BLaER1 (cell line): ENCODE results near the gene SERPINA3.

Experiments used
- H3K27ac ChIP-seq: shearing (Covaris generic); formaldehyde crosslinking; 2 replicates; pipeline ENCODE4 v1.8.1; 2022
- H3K27me3 ChIP-seq: shearing (Covaris generic); formaldehyde crosslinking; 2 replicates; pipeline ENCODE4 v1.8.1; 2022
- H3K36me3 ChIP-seq: shearing (Covaris generic); formaldehyde crosslinking; 2 replicates; pipeline ENCODE4 v1.8.1; 2022
- H3K4me1 ChIP-seq: shearing (Covaris generic); formaldehyde crosslinking; 2 replicates; pipeline ENCODE4 v1.8.1; 2022
- H3K4me2 ChIP-seq: shearing (Covaris generic); formaldehyde crosslinking; 2 replicates; pipeline ENCODE4 v1.8.1; 2022
- H3K4me3 ChIP-seq: shearing (Covaris generic); formaldehyde crosslinking; 2 replicates; pipeline ENCODE4 v1.8.1; 2022
- H3K9ac ChIP-seq: shearing (Covaris generic); formaldehyde crosslinking; 2 replicates; pipeline ENCODE4 v1.8.1; 2022
- H3K9me3 ChIP-seq: shearing (Covaris generic); formaldehyde crosslinking; 2 replicates; pipeline ENCODE4 v1.8.1; 2022
- H4K20me1 ChIP-seq: shearing (Covaris generic); formaldehyde crosslinking; 2 replicates; pipeline ENCODE4 v1.8.1; 2022
- Cebpa-rat ChIP-seq: shearing (Covaris generic); IDR thresholded peaks from 2 replicates; pipeline ENCODE4 v1.8.1; 2022

The SERPINA3 gene

DNA sequence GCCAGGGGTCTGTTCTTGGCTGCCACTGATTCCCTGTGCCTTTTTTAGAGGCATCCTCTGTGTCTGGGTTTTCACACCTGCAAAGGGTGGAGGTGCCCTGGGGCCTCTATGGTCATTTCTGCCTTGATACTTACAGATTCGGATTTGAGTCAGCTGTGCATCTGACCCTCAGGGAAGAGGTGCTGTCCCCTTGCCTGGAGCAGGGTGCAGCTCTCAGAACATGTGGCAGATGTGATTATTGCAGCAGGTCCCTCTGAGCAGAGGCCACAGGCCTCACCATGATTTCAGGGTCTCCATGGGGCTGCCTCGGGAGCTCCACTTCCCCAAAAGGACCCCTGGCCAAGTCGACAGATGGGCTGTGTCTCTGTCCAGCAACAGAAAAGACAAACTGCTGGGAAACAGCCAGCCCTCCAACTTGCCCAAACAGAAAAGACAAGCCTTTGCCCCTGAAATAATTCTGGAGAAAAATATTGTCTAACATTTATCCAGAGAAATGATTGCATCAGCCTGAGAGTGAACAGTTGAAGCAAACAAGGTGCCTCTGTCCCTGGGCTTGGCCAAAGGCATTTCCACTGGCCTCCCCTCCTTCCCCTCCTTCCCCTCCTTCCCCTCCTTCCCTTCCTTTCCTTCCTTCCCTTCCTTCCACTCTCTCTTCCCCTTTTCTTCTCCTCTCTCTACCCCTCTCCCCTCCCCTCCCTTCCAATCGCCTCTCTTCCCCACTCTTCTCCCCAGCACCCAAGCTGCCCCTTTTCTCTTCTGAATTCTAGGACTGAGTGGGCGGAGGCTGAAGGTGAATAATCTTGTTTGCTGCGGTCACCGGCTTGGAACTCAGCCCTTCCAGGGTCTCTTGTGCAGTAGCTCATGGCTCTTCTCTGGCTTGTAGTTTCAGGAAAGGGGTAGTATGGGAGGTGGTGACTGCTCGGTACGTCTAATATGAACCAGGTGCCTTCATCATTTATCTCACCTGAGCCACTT is 676 bp downstream of the SERPINA3 start:
- Histone ChIP-seq H3K4me2 (no peak overlapping the region), H3K9ac (no peak overlapping the region), H3K27ac (no peak overlapping the region), H3K4me1 (no peaks in the 10 kb centered on the region), H3K27me3 (no peaks in the 10 kb centered on the region), H3K9me3 (peaks cover 9% of the 10 kb centered on the region), H4K20me1 (no peaks in the 10 kb centered on the region), H3K36me3 (no peaks in the 10 kb centered on the region), H3K4me3 (no peak overlapping the region)
- TF ChIP-seq Cebpa-rat, result no peak

DNA sequence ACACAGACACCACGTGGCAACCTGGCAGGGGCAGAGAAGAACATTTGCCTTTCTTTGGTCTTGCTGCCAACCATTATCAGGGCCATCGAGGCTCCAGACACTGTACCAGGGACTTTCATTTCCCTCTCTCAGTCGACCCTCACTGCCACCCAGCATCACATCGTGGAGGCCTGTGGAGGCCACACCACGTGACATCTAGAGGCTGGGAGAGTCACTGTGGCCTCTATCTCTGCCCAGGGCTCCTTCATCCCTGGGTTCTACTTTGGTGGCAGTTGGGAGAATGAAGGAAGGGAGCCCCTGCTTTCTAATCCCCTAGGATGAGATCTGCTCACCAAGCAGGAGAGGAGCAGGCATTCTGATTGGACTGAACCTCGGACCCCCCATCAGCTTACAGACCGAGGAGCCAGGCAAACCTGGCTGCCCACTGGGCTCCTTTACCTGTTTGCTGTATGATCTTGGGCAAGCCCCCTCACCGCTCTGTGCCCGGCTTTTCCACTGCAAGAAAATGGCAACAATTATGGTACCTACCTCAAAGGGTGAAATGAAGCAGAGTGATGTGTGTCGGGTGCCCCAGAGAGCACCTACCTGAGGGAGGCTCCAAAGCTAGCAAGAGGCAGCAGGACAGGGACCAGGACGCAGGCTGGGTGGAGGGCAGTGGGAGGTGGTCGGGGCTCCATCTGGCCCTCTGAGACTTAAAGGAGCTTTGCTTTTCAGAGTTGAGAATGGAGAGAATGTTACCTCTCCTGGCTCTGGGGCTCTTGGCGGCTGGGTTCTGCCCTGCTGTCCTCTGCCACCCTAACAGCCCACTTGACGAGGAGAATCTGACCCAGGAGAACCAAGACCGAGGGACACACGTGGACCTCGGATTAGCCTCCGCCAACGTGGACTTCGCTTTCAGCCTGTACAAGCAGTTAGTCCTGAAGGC is 1.8 kb downstream of the SERPINA3 start:
- Histone ChIP-seq H3K4me2 (no peak overlapping the region), H4K20me1 (no peaks in the 10 kb centered on the region), H3K4me1 (no peaks in the 10 kb centered on the region), H3K27me3 (no peaks in the 10 kb centered on the region), H3K9me3 (peaks cover 20% of the 10 kb centered on the region), H3K9ac (no peak overlapping the region), H3K27ac (no peak overlapping the region), H3K4me3 (no peak overlapping the region), H3K36me3 (no peaks in the 10 kb centered on the region)
- no peak for TF ChIP-seq Cebpa-rat

DNA sequence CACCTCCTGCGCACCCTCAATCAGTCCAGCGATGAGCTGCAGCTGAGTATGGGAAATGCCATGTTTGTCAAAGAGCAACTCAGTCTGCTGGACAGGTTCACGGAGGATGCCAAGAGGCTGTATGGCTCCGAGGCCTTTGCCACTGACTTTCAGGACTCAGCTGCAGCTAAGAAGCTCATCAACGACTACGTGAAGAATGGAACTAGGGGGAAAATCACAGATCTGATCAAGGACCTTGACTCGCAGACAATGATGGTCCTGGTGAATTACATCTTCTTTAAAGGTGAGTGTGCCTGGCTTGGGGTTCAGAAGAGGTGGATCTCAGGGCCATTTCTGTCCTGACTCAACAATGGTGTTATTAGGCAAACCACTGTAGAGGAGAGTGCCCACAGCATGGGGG is 2.6 kb downstream of the SERPINA3 start:
- Histone ChIP-seq H3K4me1 (no peaks in the 10 kb centered on the region), H3K27ac (no peak overlapping the region), H3K36me3 (no peaks in the 10 kb centered on the region), H3K9me3 (peaks cover 28% of the 10 kb centered on the region), H3K4me3 (no peak overlapping the region), H3K4me2 (no peak overlapping the region), H3K9ac (no peak overlapping the region), H3K27me3 (no peaks in the 10 kb centered on the region), H4K20me1 (no peaks in the 10 kb centered on the region)
- TF ChIP-seq Cebpa-rat, result no peak

DNA sequence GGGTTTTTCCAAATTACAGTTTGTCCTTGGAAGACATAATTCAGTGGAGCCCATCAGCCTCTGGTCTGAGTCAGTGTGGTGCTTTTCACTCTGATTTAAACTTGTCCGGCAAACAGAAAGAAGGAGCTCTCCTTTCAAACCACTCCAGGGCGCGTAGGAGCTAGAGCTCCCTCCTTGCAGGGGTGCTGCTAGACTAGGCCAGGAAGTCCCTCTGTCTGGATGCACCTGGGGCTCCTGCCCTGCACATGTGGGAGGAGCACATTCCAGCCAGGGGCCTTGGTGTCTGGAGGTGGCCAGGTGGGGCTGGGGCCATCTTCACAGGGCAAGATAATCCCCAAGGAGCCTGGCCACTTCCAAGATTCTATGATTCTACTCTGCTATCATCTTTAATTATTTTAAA is 3.1 kb downstream of the SERPINA3 start:
- H4K20me1 ChIP-seq, result no peaks in the 10 kb centered on the region
- no peak overlapping the region for H3K4me2 ChIP-seq
- H3K36me3 ChIP-seq, result no peaks in the 10 kb centered on the region
- H3K9ac ChIP-seq, result no peak overlapping the region
- H3K9me3 ChIP-seq, result peaks cover 28% of the 10 kb centered on the region
- no peak overlapping the region for H3K27ac ChIP-seq
- no peak overlapping the region for H3K4me3 ChIP-seq
- H3K4me1 ChIP-seq, result no peaks in the 10 kb centered on the region
- TF ChIP-seq Cebpa-rat, result no peak
- H3K27me3 ChIP-seq, result no peaks in the 10 kb centered on the region

DNA sequence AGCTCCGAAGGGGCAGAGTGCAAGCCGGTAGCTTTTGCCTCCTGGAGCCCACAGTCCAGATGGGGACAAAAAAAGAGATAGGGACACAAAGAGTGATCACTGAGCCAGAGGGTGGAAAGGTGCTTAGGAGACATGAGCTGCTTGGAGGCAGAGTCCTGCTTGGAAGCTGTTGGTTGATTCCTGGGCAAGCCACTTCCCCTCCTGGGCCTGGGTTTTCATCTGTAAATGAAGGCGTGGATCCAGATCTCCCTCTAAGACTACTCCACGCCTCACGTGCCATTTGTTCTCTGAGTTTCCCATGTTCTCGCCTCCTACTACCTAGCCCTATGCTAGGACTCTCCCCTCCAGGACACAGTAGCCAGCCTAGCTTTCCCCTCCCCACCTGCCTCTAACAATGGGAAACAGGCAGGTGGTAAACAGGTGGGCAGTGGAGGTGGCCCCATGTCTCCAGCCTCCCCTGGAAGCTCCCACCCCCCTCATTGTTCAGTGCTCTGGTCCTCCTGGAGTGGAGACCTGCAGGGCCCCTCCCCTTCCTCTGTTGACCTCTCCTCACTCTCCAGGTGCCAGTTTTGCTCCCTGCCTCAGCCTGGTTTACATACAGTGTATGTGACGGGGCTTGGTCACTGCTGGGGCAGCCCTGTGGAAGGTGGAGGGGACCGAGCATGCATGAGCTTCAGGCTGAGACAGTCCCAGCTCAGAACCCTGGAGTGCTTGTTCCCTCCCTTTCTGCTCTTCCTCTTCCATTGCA is 3.8 kb downstream of the SERPINA3 start:
- TF ChIP-seq Cebpa-rat, result no peak
- no peak overlapping the region for H3K9ac ChIP-seq
- no peak overlapping the region for H3K4me2 ChIP-seq
- H3K4me1 ChIP-seq, result no peaks in the 10 kb centered on the region
- peaks cover 28% of the 10 kb centered on the region for H3K9me3 ChIP-seq
- H3K27ac ChIP-seq, result no peak overlapping the region
- no peak overlapping the region for H3K4me3 ChIP-seq
- no peaks in the 10 kb centered on the region for H3K36me3 ChIP-seq
- H4K20me1 ChIP-seq, result no peaks in the 10 kb centered on the region
- H3K27me3 ChIP-seq, result no peaks in the 10 kb centered on the region

DNA sequence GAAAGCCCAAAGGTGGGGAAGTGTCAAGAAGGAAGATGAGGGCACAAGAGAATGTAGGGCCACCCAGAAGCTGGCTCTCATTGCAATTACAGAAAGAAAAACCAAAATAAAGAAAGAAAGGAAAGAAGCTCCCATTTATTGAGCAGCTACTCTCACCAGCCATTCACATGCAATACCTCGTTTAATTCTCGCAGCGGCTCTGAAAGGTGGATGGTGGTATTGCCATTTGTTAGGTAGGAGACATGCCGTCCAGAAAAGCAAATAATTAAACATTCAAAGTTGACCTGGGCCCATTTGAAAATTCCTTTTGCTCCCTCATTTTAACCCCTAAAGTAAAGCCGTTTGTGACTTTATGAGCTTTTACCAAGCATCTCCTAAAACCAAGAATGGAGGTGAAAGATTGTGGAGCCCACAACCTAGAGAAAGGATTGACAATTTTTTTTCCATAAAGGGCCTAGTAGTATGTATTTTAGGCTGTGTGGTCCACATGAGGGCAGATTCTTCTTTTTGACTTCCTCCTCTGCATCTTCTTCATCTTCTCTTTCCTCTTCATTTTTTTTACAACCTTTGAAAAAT is 5.3 kb downstream of the SERPINA3 start:
- Histone ChIP-seq H3K4me2 (no peak overlapping the region), H3K36me3 (no peaks in the 10 kb centered on the region), H3K9ac (no peak overlapping the region), H3K4me3 (no peak overlapping the region), H3K9me3 (peaks cover 28% of the 10 kb centered on the region), H3K4me1 (no peaks in the 10 kb centered on the region), H3K27me3 (no peaks in the 10 kb centered on the region), H3K27ac (no peak overlapping the region), H4K20me1 (no peaks in the 10 kb centered on the region)
- no peak for TF ChIP-seq Cebpa-rat

DNA sequence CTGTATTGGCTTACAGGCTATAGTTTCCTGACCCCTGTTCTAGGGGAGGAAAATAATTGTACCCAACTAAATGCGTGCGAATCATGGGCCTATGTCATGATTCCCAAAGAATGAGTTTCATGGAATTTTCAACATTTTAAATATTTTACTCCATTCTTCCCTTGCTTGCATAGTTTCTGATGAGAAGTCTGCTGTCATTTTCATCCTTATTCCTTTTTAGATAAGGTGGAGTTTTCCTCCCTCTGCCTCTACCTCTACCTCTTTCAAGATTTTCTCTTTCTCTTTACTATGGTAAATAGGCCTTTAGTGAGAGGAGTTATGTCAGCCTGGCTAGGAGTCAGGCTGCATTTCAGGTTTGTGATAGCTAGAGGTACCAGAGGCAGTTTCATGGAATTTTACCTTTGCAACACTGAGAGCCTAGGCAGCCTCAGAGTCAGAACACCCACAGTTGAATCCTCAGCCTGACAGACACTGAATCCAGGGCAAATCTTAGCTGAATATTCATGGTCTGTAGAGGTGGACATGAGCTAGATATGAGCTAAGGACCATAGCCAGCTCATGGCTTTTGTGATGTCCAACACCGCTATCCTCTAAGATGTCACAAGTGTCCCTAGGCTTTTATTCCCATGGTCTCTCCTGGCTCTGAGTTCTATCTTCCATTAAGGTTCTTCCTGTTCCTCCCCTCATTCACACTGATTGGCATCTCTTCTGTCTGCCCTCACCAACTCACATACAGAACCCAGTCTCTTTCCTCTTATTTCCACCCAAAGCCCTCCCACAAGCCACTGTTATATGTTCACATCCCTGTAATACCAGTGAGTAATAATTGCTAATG is 6.0 kb downstream of the SERPINA3 start:
- no peaks in the 10 kb centered on the region for H3K36me3 ChIP-seq
- no peak overlapping the region for H3K9ac ChIP-seq
- no peak overlapping the region for H3K4me2 ChIP-seq
- no peak overlapping the region for H3K27ac ChIP-seq
- peaks cover 28% of the 10 kb centered on the region for H3K9me3 ChIP-seq
- no peaks in the 10 kb centered on the region for H4K20me1 ChIP-seq
- TF ChIP-seq Cebpa-rat, result no peak
- H3K4me3 ChIP-seq, result no peak overlapping the region
- H3K27me3 ChIP-seq, result no peaks in the 10 kb centered on the region
- no peaks in the 10 kb centered on the region for H3K4me1 ChIP-seq

DNA sequence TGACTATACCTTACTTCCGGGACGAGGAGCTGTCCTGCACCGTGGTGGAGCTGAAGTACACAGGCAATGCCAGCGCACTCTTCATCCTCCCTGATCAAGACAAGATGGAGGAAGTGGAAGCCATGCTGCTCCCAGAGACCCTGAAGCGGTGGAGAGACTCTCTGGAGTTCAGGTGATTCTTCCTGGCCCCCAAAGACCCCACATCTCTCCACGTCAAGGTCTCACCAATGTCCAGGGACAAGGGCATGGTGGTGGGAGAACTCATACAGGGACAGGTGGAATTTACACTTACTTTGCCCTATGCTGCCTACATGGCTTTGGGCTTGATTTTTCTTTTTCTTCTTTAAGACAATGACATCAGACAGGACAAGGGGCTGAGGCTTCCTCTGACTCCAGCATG is 7.1 kb downstream of the SERPINA3 start:
- Histone ChIP-seq H3K4me3 (no peak overlapping the region), H3K36me3 (no peaks in the 10 kb centered on the region), H4K20me1 (no peaks in the 10 kb centered on the region), H3K27ac (no peak overlapping the region), H3K9ac (no peak overlapping the region), H3K27me3 (no peaks in the 10 kb centered on the region), H3K9me3 (peaks cover 28% of the 10 kb centered on the region), H3K4me1 (no peaks in the 10 kb centered on the region), H3K4me2 (no peak overlapping the region)
- no peak for TF ChIP-seq Cebpa-rat
